Stimulated activated naive CD8-positive, alpha-beta T cell treated with anti-CD3 and anti-CD28 coated beads, Interleukin-15, amount 100 ng/mL, for 72 hours (primary cell): ENCODE results near the gene OR4C45.
"Not testable (repeated sequence)": the region's sequence is repeated elsewhere in the genome, so short reads cannot be mapped to it uniquely, and the experiment has no call there.

Experiments used
- ATAC-seq: fragments of 150-1000 bp; cut with Tn5 transposase; 2 replicates; pipeline ENCODE4 v1.10.0; 2021; ENCODE audit warnings: mild to moderate bottlenecking, moderate library complexity
- DNase-seq, 2 donors: peaks; one replicate each; pipeline ENCODE4 v3.0.0; 2021 to 2022
- H3K27ac Mint-ChIP-seq, 2 donors: one replicate each; pipeline ENCODE4 v1.8.0; 2022; ENCODE audit warnings: mild to moderate bottlenecking in 2 of 2, mixed read lengths in 2 of 2, moderate library complexity in 2 of 2
- H3K27me3 Mint-ChIP-seq: one replicate; pipeline ENCODE4 v1.8.0; 2022; ENCODE audit warnings: mixed read lengths
- H3K4me1 Mint-ChIP-seq: one replicate; pipeline ENCODE4 v1.8.0; 2022; ENCODE audit warnings: mild to moderate bottlenecking, mixed read lengths
- H3K4me3 Mint-ChIP-seq, 2 donors: one replicate each; pipeline ENCODE4 v1.8.0; 2022; ENCODE audit warnings: mild to moderate bottlenecking in 2 of 2, mixed read lengths in 2 of 2, moderate library complexity in 1 of 2
- H3K9me3 Mint-ChIP-seq, 2 donors: one replicate each; pipeline ENCODE4 v1.8.0; 2022; ENCODE audit warnings: mixed read lengths in 2 of 2

OR4C45 gene

DNA sequence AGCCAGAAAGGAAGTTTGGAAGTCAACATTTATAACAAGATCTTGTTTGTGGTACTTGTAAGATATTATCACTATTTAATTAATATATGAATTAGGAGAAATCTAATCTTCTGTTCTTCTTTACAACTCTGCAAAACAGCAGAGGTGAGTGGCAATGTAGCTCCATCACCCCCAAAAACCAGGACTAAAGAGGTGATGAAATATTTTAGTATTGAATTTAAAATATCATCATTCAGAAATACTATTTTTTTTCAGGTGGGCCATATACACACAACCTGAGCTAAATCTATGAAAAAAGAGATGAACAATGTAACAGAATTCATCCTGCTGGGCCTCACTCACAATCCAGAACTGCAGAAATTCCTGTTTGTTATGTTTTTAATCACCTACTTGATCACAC, at the start of gene OR4C45:
Gene OR4C45, plus strand, starts transcription at position 301 of the 400 bp plus-strand sequence.
- Mint-ChIP-seq H3K4me1 (no peaks in the 10 kb centered on the region), H3K27me3 (no peaks in the 10 kb centered on the region), H3K9me3 (peaks cover 12 to 16% of the 10 kb centered on the region in 2 donors), H3K4me3 (no peak within 1 kb of the TSS), H3K27ac (no peak within 1 kb of the TSS)
- DNase-seq (no peak), ATAC-seq (no peak)

- H3K4me1 Mint-ChIP-seq = no peaks in the 10 kb centered on the region
- no peaks in the 10 kb centered on the region for H3K27me3 Mint-ChIP-seq
- DNase-seq = peak; percentile 14 to 26
- no peak overlapping the region for H3K4me3 Mint-ChIP-seq
- no peak for ATAC-seq
- H3K27ac Mint-ChIP-seq = no peak overlapping the region
- peaks cover 8 to 9% of the 10 kb centered on the region in 2 donors for H3K9me3 Mint-ChIP-seq
Measured at GRCh38 chr11:49995565-49995964, 37.1 kb upstream of the OR4C45 start.

DNA sequence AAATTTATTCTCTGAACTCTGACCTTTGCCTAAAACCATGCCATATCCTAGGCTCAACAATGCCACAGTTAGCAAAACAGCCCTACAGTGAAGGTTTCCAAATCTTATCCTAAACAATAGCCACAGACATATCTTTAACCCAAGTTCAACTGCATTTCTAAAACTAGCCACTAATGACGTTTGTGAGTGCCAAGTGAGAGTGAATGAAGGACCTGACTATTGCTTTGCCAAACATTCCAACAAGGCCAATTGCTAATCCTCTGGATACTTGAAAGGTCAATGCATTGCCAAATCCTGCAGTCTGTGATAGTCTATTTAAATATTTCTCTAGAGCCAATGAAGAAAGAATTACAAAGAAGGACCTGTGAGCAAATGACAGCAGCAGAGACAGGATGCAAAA, 2.5 kb upstream of the OR4C45 start:
- Mint-ChIP-seq H3K27ac (no peak overlapping the region), H3K27me3 (no peaks in the 10 kb centered on the region), H3K9me3 (peaks cover 19 to 25% of the 10 kb centered on the region in 2 donors), H3K4me1 (no peaks in the 10 kb centered on the region), H3K4me3 (no peak overlapping the region)
- ATAC-seq (no peak), DNase-seq (no peak)

GRCh38 chr11:50036239-50036638, 3.6 kb downstream of the OR4C45 start:
- H3K27ac Mint-ChIP-seq, H3K27me3 Mint-ChIP-seq, ATAC-seq, DNase-seq, H3K4me1 Mint-ChIP-seq, H3K4me3 Mint-ChIP-seq: not testable (repeated sequence)
- peaks cover 5 to 12% of the 10 kb centered on the region in 2 donors for H3K9me3 Mint-ChIP-seq

DNA sequence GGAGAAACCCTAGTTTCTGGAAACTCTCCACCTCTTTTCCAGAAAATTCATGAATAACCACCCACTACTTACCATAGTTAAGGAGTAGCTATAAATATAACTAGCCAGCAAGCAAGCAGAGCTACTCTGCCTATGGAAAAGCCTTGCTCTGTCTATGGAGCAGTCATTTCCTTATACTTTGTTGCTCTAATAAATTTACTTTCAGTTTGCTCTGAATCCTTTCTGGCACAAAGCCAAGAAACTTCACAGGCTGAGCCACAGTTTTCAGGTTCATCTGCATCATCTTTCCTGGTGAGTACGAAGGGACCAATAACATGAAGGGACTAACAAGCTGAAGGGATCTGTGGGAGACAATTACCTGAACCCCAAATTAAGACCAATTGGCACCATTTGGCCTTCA, 4.6 kb downstream of the OR4C45 start:
- H3K4me1 Mint-ChIP-seq = no peaks in the 10 kb centered on the region
- H3K27ac Mint-ChIP-seq = no peak overlapping the region
- H3K9me3 Mint-ChIP-seq = peaks cover 5 to 12% of the 10 kb centered on the region in 2 donors
- H3K4me3 Mint-ChIP-seq = no peak overlapping the region
- no peaks in the 10 kb centered on the region for H3K27me3 Mint-ChIP-seq
- ATAC-seq = no peak
- DNase-seq = no peak

DNA sequence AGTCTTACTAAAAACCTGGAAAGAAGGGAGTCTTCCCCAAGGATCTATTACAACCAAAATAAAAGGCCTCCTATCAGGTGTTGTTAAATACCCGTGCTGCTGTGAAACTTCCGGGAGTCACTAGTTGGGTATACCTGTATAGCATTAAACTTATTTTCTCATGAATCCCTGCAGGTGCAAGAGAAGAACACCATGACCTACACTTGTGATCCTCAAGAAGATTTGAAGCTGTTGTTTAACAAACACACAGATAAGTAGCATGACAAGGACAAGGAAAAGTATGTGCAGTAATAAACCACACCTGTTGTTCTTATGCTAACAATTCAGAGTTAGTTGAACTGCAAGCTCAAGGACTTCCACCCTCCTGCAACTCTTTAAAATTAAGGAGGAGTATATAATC, 12.0 kb downstream of the OR4C45 start:
- ATAC-seq = no peak
- Mint-ChIP-seq H3K27ac (no peak overlapping the region), H3K4me3 (no peak overlapping the region), H3K27me3 (no peaks in the 10 kb centered on the region), H3K9me3 (peaks cover 0 to 4% of the 10 kb centered on the region in 2 donors), H3K4me1 (no peaks in the 10 kb centered on the region)
- DNase-seq = no peak

GRCh38 chr11:50063056-50063455, 30.4 kb downstream of the OR4C45 start:
- not testable (repeated sequence) for H3K4me3 Mint-ChIP-seq, ATAC-seq, DNase-seq, H3K4me1 Mint-ChIP-seq, H3K27me3 Mint-ChIP-seq, H3K27ac Mint-ChIP-seq
- H3K9me3 Mint-ChIP-seq = peaks cover 9 to 23% of the 10 kb centered on the region in 2 donors

- Mint-ChIP-seq H3K27ac (no peak overlapping the region), H3K4me1 (no peaks in the 10 kb centered on the region), H3K9me3 (peaks cover 32 to 55% of the 10 kb centered on the region in 2 donors), H3K27me3 (no peaks in the 10 kb centered on the region), H3K4me3 (no peak overlapping the region)
- ATAC-seq (no peak), DNase-seq (no peak)
Measured at GRCh38 chr11:50070389-50070788, 37.7 kb downstream of the OR4C45 start.

DNA sequence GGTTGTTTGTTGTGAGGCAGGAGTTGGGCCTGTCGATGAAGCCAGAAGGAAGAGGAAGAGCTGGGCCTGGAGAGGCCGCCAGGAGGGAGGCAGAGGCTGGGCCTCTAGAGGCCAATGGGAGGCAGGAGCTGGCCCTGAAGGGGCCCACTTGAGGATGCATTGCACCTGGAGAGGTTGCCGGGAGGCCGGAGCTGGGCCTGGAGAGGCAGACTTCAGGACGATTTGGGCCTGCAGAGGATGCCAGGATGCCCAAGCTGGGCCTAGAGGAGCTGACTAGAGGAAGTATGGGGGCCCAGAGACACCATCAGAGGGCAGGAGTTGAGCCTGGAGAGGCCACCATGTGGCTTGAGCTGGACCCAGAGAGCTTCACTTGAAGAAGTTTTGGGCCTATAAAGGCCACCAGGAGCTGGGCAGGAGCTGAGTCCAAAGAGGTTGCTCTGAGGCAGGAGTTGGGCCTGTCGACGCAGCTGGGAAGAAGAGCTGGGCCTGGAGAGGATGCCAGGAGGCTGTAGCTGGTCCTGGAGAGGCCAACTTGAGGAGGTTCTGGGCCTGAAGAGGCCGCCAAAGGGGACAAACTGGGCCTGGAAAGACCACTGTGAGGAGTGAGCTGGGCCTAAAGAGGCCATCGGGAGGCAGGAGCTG, 39.0 kb downstream of the OR4C45 start:
- H3K27me3 Mint-ChIP-seq = no peaks in the 10 kb centered on the region
- H3K9me3 Mint-ChIP-seq = peaks cover 37 to 68% of the 10 kb centered on the region in 2 donors
- DNase-seq (no peak), ATAC-seq (no peak)
- no peaks in the 10 kb centered on the region for H3K4me1 Mint-ChIP-seq
- no peak overlapping the region for H3K4me3 Mint-ChIP-seq
- H3K27ac Mint-ChIP-seq = no peak overlapping the region

DNA sequence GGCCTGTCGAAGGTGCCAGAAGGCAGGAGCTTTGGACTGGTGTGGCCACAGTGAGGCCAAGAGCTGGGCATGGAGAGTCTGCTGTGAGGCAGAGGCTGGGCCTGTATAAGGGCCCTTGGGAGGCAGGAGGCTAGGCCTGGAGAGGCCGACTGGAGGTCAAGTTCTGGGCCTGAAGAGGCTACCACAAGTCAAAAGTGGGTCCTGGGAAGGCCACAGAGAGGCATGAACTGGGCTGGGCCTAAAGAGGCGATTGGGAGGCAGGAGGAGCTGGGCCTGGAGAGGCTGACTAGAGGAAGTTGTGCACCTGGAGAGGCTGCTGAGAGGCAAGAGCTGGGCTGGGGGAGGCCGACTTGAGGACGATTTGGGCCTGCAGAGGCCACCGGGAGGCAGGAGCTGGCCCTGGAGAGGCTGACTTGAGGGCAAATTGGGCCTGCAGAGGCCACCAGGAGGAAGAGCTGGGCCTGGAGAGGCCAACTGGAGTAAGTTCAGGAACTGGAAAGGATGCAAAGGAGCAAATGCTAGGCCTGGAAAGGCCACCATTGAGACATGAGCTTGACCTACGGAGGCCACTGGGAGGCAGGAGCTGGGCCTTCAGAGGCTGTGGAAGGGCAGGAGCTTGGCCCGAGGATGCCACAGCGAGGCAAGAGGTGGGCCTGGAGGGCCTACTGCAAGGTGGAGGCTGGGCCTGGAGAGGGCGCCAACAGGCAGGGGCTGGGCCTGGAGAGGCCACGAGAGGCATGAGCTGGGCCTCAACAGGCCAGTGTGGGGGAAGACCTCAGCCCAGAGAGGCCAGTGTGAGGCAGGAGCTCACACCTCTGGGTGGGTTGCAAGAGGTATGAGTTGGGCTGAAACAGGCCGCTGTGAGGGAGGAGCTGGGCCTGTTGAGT, 39.8 kb downstream of the OR4C45 start:
- ATAC-seq (no peak), DNase-seq (no peak)
- no peaks in the 10 kb centered on the region for H3K27me3 Mint-ChIP-seq
- H3K27ac Mint-ChIP-seq = no peak overlapping the region
- no peaks in the 10 kb centered on the region for H3K4me1 Mint-ChIP-seq
- no peak overlapping the region for H3K4me3 Mint-ChIP-seq
- H3K9me3 Mint-ChIP-seq = peaks cover 37 to 76% of the 10 kb centered on the region in 2 donors

- no peak overlapping the region for H3K4me3 Mint-ChIP-seq
- no peaks in the 10 kb centered on the region for H3K4me1 Mint-ChIP-seq
- H3K9me3 Mint-ChIP-seq = peaks cover 37 to 85% of the 10 kb centered on the region in 2 donors
- H3K27ac Mint-ChIP-seq = no peak overlapping the region
- H3K27me3 Mint-ChIP-seq = no peaks in the 10 kb centered on the region
- no peak for DNase-seq
- ATAC-seq = no peak
Measured at GRCh38 chr11:50073113-50074105, 40.7 kb downstream of the OR4C45 start.

DNA sequence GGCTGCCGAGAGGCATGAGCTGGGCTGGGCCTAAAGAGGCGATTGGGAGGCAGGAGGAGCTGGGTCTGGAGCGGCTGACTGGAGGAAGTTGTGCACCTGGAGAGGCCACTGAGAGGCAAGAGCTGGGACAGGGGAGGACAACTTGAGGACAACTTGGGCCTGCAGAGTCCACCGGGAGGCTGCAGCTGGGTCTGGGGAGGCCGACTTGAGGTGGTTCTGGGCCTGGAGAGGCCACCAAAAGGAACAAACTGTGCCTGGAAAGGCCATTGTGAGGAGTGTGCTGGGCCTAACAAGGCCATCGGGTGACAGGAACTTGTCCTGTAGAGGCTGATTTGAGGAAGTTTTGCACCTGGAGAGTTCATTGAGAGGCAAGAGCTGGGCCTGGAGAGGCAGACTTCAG, 41.5 kb downstream of the OR4C45 start:
- peaks cover 37 to 85% of the 10 kb centered on the region in 2 donors for H3K9me3 Mint-ChIP-seq
- ATAC-seq (no peak), DNase-seq (no peak)
- no peak overlapping the region for H3K4me3 Mint-ChIP-seq
- H3K4me1 Mint-ChIP-seq = no peaks in the 10 kb centered on the region
- no peak overlapping the region for H3K27ac Mint-ChIP-seq
- H3K27me3 Mint-ChIP-seq = no peaks in the 10 kb centered on the region

DNA sequence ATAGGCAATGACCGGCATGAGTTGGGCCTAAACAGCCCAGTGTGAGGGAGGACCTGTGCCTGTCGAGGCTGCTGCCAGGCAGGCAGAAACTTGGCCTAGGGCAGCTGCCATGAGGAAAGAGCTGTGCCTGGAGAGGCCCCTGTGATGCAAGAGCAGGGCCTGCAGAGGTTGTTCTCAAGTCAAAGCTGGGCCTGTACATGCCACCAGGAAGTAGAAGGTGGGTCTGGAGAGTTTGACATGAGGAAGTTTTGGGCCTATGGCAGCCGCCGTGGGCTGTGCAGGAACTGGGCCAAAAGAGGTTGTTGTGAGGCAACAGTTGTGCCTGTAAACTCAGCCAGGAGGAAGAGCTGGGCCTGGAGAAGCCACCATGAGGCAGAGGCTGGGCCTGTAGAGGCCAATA, 43.2 kb downstream of the OR4C45 start:
- H3K4me3 Mint-ChIP-seq = no peak overlapping the region
- H3K27me3 Mint-ChIP-seq = no peaks in the 10 kb centered on the region
- peak overlapping the region in 1 of 2 donors; percentile 74 for H3K27ac Mint-ChIP-seq
- DNase-seq (no peak), ATAC-seq (no peak)
- peaks cover 34 to 75% of the 10 kb centered on the region in 2 donors for H3K9me3 Mint-ChIP-seq
- H3K4me1 Mint-ChIP-seq = no peaks in the 10 kb centered on the region

- DNase-seq (no peak), ATAC-seq (no peak)
- peaks cover 28 to 59% of the 10 kb centered on the region in 2 donors for H3K9me3 Mint-ChIP-seq
- H3K4me3 Mint-ChIP-seq = no peak overlapping the region
- peak overlapping the region in 1 of 2 donors; percentile 24 for H3K27ac Mint-ChIP-seq
- H3K4me1 Mint-ChIP-seq = no peaks in the 10 kb centered on the region
- no peaks in the 10 kb centered on the region for H3K27me3 Mint-ChIP-seq
Measured at GRCh38 chr11:50077526-50077925, 44.9 kb downstream of the OR4C45 start.

GRCh38 chr11:50078001-50078400, 45.3 kb downstream of the OR4C45 start:
- no peaks in the 10 kb centered on the region for H3K27me3 Mint-ChIP-seq
- no peak overlapping the region for H3K4me3 Mint-ChIP-seq
- no peak overlapping the region for H3K27ac Mint-ChIP-seq
- ATAC-seq (no peak), DNase-seq (no peak)
- peaks cover 26 to 56% of the 10 kb centered on the region in 2 donors for H3K9me3 Mint-ChIP-seq
- H3K4me1 Mint-ChIP-seq = no peaks in the 10 kb centered on the region
